HG02840 (cell line): ENCODE results near the gene HINT3.
A peak's percentile ranks its signal among the peaks of the same experiment; 100 is the strongest.
"Not testable (repeated sequence)": the region's sequence is repeated elsewhere in the genome, so short reads cannot be mapped to it uniquely, and the experiment has no call there.

ENCODE experiments used
- ATAC-seq: cut with Tn5 transposase; IDR thresholded peaks from one replicate; pipeline ENCODE4 v1.9.1; 2021; ENCODE audit warnings: mild to moderate bottlenecking, moderate library complexity, moderate number of reproducible peaks; ENCODE audit not compliant: unreplicated experiment, low FRiP score

The HINT3 gene

DNA sequence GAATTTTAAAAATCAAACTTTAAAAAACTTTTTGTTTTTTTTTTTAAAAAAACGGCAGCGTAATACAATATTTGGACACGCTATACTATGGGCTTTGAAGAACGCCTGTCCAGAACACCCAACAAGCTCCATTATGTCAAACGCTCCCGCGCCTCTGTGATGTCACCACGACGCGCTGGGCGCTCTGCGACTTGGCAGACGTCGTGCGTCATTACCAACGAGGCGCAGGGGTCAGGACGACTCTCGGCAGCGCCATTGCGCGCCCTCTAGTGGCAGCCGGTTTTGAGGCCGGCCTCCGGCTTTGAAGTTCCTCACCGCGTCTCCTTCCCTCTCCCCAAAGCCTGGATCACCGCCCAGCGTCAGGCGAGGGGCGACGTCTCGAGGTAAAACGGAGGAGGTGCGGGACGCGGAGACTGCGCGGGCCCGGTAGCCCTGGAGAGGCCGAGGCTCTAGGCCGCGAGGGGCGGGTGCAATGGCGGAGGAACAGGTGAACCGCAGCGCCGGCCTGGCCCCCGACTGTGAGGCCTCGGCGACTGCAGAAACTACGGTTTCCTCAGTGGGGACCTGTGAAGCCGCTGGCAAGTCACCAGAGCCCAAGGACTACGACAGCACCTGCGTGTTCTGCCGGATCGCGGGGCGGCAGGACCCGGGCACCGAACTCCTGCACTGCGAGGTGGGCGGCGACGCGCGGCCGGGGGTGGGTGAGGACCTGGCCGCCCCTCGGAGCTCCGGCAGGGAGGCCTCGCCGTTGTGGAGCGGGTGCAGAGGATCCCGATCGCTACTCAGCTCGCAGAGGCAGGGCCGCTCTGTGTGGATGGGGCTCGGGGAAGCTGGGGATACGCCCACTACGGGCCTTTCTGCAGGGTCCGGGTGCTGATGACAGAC, at the start of gene HINT3:
HINT3 (plus strand) TSS at position 265 of the 885 bp plus-strand sequence; CDS start at position 473, 208 bp downstream.
- peak; percentile 93 for ATAC-seq

- peak; percentile 99 for ATAC-seq
Observed at GRCh38 chr6:125910527-125910926, 46.0 kb upstream of the HINT3 start.

- ATAC-seq = not testable (repeated sequence)
Observed at GRCh38 chr6:125911051-125911451, 45.5 kb upstream of the HINT3 start.

- not testable (repeated sequence) for ATAC-seq
Observed at GRCh38 chr6:125912430-125912829, 44.1 kb upstream of the HINT3 start.

GRCh38 chr6:125913145-125913544, 43.4 kb upstream of the HINT3 start:
- no peak for ATAC-seq

DNA sequence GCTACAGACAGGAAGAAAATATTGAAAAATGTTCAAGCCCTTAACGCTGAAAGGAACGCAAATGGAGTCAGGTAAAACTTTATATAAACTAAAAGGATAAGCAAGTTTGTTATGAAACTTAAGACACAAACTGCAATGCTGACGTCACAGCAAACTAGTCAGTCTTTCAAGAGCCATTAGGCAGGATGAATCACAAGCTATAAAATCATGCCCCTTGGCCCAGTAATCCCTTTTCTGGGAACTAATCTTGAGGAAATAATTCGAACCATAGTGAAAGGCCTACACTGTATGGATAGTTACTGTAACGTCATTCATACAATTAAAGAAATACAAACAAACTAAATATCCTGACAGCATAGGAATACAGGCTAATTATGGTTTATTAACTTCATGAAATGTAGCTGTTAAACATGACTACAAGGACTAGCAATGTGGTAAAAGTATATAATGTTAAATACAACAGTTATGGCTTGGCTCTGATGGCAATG, 42.7 kb upstream of the HINT3 start:
- ATAC-seq = no peak

GRCh38 chr6:125918230-125918629, 38.3 kb upstream of the HINT3 start:
- no peak for ATAC-seq

DNA sequence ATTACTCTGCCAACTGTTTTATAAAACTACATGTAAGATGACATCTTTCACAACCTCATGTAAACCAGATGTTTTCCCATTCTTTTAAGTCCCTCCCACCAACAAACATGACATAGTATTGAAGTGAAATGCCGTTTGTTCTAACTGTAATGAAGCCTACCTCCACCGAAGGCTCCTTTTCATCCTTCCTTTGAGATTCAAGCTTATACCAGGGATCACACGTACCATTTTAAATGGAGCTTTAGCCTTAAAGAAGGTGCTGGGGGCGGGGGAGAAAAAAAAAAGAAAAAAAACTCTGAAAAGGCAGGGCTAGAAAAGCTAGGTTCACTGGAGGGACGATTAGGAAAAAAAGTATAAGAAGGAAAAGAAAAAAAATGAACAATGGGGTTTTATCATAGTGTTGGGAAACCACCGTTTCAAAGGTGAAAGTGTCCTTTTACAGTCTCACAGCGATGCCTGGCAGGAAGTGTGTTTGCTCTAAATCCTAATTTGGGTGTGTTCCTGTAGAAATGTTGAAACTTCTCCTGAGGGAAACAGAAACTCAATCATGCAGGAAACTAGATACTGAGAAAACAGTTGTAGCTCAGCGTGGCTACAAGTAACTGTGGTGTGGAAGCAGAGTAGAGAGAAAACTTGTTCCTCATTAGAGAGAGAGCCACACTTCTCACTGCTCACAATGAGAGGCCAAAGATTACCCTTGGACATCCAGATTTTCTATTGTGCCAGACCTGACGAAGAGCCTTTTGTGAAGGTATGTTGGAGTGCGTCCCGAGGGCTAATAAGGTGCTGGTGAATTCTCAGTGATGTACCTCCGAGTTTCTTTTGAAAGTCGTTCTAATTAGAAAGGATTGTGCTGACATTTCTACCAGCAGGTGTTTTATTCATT, 37.6 kb upstream of the HINT3 start:
- peak; percentile 95 for ATAC-seq

DNA sequence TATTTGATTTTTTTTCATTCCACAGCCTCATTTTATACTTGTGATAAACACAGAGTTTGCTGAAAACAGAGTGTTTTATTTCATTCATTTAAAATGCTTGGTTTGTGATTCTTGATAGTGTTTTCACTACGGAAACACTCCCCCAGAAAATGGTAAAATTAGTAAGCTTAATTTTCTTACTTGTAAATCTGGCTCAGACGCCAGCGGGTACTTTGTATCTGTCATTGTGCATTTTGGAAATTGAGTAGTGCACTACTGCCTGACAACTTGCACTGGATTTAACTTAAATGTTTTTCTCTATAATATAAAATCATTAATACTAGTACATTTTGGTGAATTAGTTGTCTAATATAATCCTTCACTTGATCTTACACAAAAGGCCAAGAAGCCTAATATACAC, 37.0 kb upstream of the HINT3 start:
- peak; percentile 7 for ATAC-seq

DNA sequence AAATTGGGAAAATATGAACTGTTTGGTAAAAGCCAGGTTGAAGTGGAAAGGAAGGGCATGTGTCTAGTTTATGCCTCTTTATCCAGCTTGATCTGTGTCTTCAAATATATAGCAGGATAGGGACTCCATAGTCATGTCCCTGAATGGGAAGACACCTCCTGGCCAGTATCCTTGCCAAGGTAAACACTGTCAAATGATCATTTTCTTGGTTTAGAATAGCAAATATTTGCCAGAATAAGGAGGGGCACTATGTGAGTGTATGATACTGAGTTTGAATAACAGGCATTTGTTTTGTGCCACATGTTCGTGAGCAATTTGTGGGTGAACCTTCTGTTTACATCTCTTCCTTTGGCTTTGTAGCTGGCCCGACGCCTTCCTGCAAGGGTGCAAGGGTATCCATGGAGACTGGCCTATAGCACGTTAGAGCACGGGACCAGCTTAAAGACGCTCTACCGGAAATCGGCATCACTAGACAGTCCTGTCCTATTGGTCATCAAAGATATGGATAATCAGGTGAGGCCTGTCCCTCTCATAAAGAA, 34.2 kb upstream of the HINT3 start:
- ATAC-seq = no peak

- no peak for ATAC-seq
Observed at GRCh38 chr6:125923366-125923877, 33.1 kb upstream of the HINT3 start.

- ATAC-seq = no peak
Observed at GRCh38 chr6:125924169-125924568, 32.4 kb upstream of the HINT3 start.

GRCh38 chr6:125924697-125925358, 31.7 kb upstream of the HINT3 start:
- no peak for ATAC-seq

DNA sequence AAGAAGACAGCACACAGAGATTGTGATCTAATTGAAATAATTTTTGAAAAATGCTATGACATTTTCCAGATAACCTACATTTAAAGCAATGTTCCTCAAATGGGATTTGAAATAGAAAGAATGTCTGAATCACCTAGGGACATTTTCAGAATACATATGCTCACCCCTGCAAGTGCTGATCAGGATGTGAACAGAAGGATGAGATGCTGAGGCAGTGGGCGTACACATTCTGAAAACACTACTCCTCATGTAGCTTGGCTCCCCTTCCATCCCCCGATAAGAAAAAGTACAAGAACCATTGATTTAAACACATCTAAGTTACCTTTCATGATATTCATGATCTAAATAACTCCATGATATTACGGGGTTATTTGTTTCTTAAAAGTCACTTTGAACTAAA, 29.9 kb upstream of the HINT3 start:
- ATAC-seq = no peak

DNA sequence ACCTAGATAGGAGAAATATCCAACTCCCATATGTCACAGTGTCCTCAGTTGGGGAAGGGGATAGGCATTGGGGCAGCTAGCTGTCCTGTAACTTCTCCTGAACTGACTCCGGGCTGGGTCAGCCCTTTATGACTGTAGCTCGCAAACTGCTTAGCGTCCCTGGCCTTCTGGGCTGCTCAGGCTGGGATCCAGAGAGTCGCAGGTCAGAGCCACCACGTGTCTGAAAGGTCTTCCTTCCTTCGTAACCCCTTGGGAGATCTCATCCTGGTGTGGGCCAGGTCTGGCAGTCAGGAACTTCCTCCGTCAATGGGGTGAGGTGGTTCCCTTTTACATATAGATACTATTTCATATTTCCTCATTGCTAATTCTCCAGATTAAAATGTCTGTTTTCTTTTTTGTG, 28.8 kb upstream of the HINT3 start:
- no peak for ATAC-seq

- ATAC-seq = no peak
Observed at GRCh38 chr6:125930765-125931418, 25.7 kb upstream of the HINT3 start.

- ATAC-seq = no peak
Observed at GRCh38 chr6:125931733-125932450, 24.7 kb upstream of the HINT3 start.

- no peak for ATAC-seq
Observed at GRCh38 chr6:125932451-125932795, 24.1 kb upstream of the HINT3 start.

DNA sequence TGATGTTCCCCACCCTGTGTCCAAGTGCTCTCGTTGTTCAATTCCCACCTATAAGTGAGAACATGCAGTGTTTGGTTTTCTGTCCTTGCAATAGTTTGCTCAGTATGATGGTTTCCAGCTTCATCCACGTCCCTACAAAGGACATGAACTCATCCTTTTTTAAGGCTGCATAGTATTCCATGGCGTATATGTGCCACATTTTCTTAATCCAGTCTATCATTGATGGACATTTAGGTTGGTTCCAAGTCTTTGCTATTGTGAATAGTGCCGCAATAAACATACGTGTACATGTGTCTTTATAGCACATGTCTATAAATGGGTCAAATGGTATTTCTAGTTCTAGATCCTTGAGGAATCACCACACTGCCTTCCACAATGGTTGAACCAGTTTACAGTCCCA, 21.1 kb upstream of the HINT3 start:
- ATAC-seq = not testable (repeated sequence)
